ENCODE results near the gene FYCO1.
"Not testable (repeated sequence)": the region's sequence is repeated elsewhere in the genome, so short reads cannot be mapped to it uniquely, and the experiment has no call there.

The FYCO1 gene

DNA sequence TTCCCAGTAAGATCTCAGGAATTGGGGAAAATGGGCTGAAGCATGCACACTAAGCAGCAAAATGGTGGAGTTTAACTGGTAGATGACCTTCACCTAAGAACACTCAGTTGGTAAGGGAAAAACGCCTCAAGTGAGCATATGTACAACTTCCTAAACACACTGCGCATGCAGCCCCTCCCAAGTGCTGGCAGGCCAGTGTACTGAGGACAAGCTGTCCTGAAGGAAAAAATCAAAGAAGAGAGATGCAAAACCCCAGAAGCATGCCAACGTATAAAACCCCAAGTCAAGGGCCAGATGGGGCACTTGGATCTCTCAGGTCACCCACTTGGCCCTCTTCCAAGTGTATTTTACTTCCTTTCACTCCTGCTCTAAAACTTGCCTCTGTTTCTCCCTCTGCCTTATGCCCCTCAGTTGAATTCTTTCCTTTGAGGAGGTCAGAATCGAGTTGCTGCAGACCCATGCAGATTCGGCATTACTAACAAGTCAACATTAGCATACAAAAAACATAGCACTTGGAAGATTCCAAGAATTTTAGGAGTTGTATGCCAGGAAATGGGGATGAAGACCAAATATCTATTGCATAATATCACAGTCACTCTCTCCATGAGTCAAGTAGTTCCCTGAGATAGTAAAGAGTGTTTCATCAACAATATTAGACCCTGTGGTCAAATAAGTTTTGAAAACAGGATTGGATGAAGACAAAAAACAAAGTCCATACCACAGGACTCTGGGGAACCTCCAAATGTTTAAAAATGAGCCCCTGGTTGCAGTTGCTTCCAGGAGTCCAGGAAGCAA lies 10.8 kb upstream of the FYCO1 start:
- no peak for ATAC-seq (ENCODE audit: insufficient read depth, low read depth)
- no peak overlapping the region for H3K4me2 ChIP-seq (ENCODE audit: insufficient read depth, low read length)

GRCh38 chr3:46003706-46004105 lies 8.1 kb upstream of the FYCO1 start:
- ATAC-seq (ENCODE audit: insufficient read depth, low read depth); DNase-seq; H3K36me3 ChIP-seq (ENCODE audit: insufficient read depth, low read length); H3K9ac ChIP-seq (ENCODE audit: low read depth, low read length); H3K27me3 ChIP-seq (ENCODE audit: insufficient read depth, low read length, poor library complexity); H4K20me1 ChIP-seq (ENCODE audit: insufficient read depth, low read length); H3K4me3 ChIP-seq (ENCODE audit: low read depth in 1 of 2, low read length in 2 of 2); H3K4me2 ChIP-seq (ENCODE audit: insufficient read depth, low read length); H3K9me3 ChIP-seq (ENCODE audit: insufficient read depth, low read length, severe bottlenecking); H3K79me2 ChIP-seq (ENCODE audit: insufficient read depth, low read length); H3K27ac ChIP-seq (ENCODE audit: low read length); H2AFZ ChIP-seq (ENCODE audit: low read depth, low read length); H3K4me1 ChIP-seq (ENCODE audit: insufficient read depth, low read length): not testable (repeated sequence)

More for the DNA sequence above, 10.8 kb upstream of the FYCO1 start:
- Histone ChIP-seq H2AFZ (ENCODE audit: low read depth, low read length) (no peak overlapping the region), H3K4me3 (ENCODE audit: low read depth in 1 of 2, low read length in 2 of 2) (no peak overlapping the region), H3K27ac (ENCODE audit: low read length) (no peak overlapping the region; the same call in 1 of the 2 replicates), H3K9ac (ENCODE audit: low read depth, low read length) (no peak overlapping the region), H3K79me2 (ENCODE audit: insufficient read depth, low read length) (no peaks in the 10 kb centered on the region), H4K20me1 (ENCODE audit: insufficient read depth, low read length) (no peaks in the 10 kb centered on the region), H3K27me3 (ENCODE audit: insufficient read depth, low read length, poor library complexity) (no peaks in the 10 kb centered on the region), H3K4me1 (ENCODE audit: insufficient read depth, low read length) (no peaks in the 10 kb centered on the region), H3K36me3 (ENCODE audit: insufficient read depth, low read length) (no peaks in the 10 kb centered on the region), H3K9me3 (ENCODE audit: insufficient read depth, low read length, severe bottlenecking) (no peaks in the 10 kb centered on the region)
- DNase-seq, result no peak
- TF ChIP-seq, protein P1, sequence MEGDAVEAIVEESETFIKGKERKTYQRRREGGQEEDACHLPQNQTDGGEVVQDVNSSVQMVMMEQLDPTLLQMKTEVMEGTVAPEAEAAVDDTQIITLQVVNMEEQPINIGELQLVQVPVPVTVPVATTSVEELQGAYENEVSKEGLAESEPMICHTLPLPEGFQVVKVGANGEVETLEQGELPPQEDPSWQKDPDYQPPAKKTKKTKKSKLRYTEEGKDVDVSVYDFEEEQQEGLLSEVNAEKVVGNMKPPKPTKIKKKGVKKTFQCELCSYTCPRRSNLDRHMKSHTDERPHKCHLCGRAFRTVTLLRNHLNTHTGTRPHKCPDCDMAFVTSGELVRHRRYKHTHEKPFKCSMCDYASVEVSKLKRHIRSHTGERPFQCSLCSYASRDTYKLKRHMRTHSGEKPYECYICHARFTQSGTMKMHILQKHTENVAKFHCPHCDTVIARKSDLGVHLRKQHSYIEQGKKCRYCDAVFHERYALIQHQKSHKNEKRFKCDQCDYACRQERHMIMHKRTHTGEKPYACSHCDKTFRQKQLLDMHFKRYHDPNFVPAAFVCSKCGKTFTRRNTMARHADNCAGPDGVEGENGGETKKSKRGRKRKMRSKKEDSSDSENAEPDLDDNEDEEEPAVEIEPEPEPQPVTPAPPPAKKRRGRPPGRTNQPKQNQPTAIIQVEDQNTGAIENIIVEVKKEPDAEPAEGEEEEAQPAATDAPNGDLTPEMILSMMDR (IDR thresholded peaks at IDR 0.05; ENCODE audit: borderline replicate concordance, extremely low read depth, low read length, poor library complexity, severe bottlenecking), result no peak

DNA sequence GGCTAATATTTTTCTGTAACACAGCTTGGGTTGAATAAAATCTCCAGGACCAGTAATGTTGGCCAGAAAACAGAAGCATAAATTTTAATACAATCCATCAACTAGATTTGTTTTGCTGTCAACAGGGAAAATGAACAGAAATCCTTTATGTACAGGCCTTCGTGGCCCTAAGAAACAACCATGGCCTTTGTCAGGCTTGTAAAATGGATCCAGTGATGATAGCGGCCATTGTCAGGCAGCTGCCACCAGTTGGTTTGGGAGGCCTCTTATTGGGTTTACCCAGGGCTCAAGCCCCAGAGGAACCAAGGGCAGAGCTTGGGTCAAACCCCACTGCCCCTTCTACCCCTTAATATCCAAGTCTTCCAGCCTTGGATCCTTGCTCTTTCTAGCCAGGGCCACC lies 5.6 kb upstream of the FYCO1 start:
- no peaks in the 10 kb centered on the region for H3K9me3 ChIP-seq (ENCODE audit: insufficient read depth, low read length, severe bottlenecking)
- no peak for DNase-seq
- no peak overlapping the region for H3K9ac ChIP-seq (ENCODE audit: low read depth, low read length)
- no peak for TF ChIP-seq EZH2 (IDR thresholded peaks at IDR 0.05; ENCODE audit: borderline replicate concordance, low read depth, low read length, severe bottlenecking)
- TF ChIP-seq, protein P1 (IDR thresholded peaks at IDR 0.05; ENCODE audit: borderline replicate concordance, extremely low read depth, low read length, poor library complexity, severe bottlenecking), result no peak
- H3K36me3 ChIP-seq (ENCODE audit: insufficient read depth, low read length), result no peaks in the 10 kb centered on the region
- H3K79me2 ChIP-seq (ENCODE audit: insufficient read depth, low read length), result peaks cover 3% of the 10 kb centered on the region
- no peak for ATAC-seq (ENCODE audit: insufficient read depth, low read depth)
- H3K4me2 ChIP-seq (ENCODE audit: insufficient read depth, low read length), result no peak overlapping the region
- H3K27ac ChIP-seq (ENCODE audit: low read length), result no peak overlapping the region
- no peak overlapping the region for H3K4me3 ChIP-seq (ENCODE audit: low read depth in 1 of 2, low read length in 2 of 2)
- H2AFZ ChIP-seq (ENCODE audit: low read depth, low read length), result no peak overlapping the region
- H4K20me1 ChIP-seq (ENCODE audit: insufficient read depth, low read length), result no peaks in the 10 kb centered on the region
- peaks cover 6% of the 10 kb centered on the region for H3K4me1 ChIP-seq (ENCODE audit: insufficient read depth, low read length)
- no peaks in the 10 kb centered on the region for H3K27me3 ChIP-seq (ENCODE audit: insufficient read depth, low read length, poor library complexity)

GRCh38 chr3:45997942-45998341 lies 2.3 kb upstream of the FYCO1 start:
- Histone ChIP-seq H3K79me2 (ENCODE audit: insufficient read depth, low read length) (peaks cover 35% of the 10 kb centered on the region), H3K9me3 (ENCODE audit: insufficient read depth, low read length, severe bottlenecking) (no peaks in the 10 kb centered on the region), H3K9ac (ENCODE audit: low read depth, low read length) (no peak overlapping the region), H3K27ac (ENCODE audit: low read length) (no peak overlapping the region), H3K4me2 (ENCODE audit: insufficient read depth, low read length) (no peak overlapping the region), H2AFZ (ENCODE audit: low read depth, low read length) (no peak overlapping the region), H3K36me3 (ENCODE audit: insufficient read depth, low read length) (peaks cover 6% of the 10 kb centered on the region; the same call in 1 of the 2 replicates), H3K4me3 (ENCODE audit: low read depth in 1 of 2, low read length in 2 of 2) (no peak overlapping the region), H3K27me3 (ENCODE audit: insufficient read depth, low read length, poor library complexity) (no peaks in the 10 kb centered on the region), H3K4me1 (ENCODE audit: insufficient read depth, low read length) (peaks cover 29% of the 10 kb centered on the region), H4K20me1 (ENCODE audit: insufficient read depth, low read length) (no peaks in the 10 kb centered on the region)
- DNase-seq (no peak), ATAC-seq (ENCODE audit: insufficient read depth, low read depth) (no peak)
- no peak for TF ChIP-seq EZH2 (IDR thresholded peaks at IDR 0.05; ENCODE audit: borderline replicate concordance, low read depth, low read length, severe bottlenecking)
- TF ChIP-seq, protein P1 (IDR thresholded peaks at IDR 0.05; ENCODE audit: borderline replicate concordance, extremely low read depth, low read length, poor library complexity, severe bottlenecking), result no peak

- peaks cover 34% of the 10 kb centered on the region for H3K4me1 ChIP-seq (ENCODE audit: insufficient read depth, low read length)
- not testable (repeated sequence) for H3K9ac ChIP-seq (ENCODE audit: low read depth, low read length); ATAC-seq (ENCODE audit: insufficient read depth, low read depth); H3K27ac ChIP-seq (ENCODE audit: low read length); H3K4me3 ChIP-seq (ENCODE audit: low read depth in 1 of 2, low read length in 2 of 2); H3K9me3 ChIP-seq (ENCODE audit: insufficient read depth, low read length, severe bottlenecking); H4K20me1 ChIP-seq (ENCODE audit: insufficient read depth, low read length); DNase-seq; H2AFZ ChIP-seq (ENCODE audit: low read depth, low read length); H3K4me2 ChIP-seq (ENCODE audit: insufficient read depth, low read length); H3K27me3 ChIP-seq (ENCODE audit: insufficient read depth, low read length, poor library complexity)
- peaks cover 40% of the 10 kb centered on the region for H3K79me2 ChIP-seq (ENCODE audit: insufficient read depth, low read length)
- peaks cover 10% of the 10 kb centered on the region; the same call in 1 of the 2 replicates for H3K36me3 ChIP-seq (ENCODE audit: insufficient read depth, low read length)
These were observed 1.9 kb upstream of the FYCO1 start for GRCh38 chr3:45997499-45997898.

Data from DND-41 (cell line).